Glomerular visceral epithelial cell (primary cell): ENCODE measurements around the gene CDH26.
A peak's percentile ranks its signal among the peaks of the same experiment; 100 is the strongest.

Experiments
- DNase-seq: peaks from one replicate; pipeline ENCODE4 v3.0.0-alpha.2; 2016; ENCODE audit errors: extremely low spot score

The CDH26 gene

DNA sequence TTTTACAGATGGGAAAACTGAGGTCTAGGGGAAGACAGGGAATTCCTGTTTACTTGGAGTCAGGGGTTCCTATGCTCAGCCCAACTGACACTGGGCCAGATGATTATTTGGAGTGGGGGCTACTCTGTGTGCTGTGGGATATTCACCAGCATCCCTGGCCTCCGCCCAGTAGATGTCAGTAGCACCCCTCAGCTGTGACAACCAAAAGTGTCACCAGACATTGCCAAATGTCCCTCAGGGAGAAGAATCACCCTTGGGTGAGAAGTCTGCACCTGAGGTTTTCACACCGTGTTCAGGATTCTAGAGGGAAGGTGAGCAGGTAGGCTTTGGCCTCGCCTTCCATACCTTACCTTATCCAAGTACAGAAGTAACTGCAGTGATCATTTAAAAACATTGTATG, 27.6 kb downstream of the CDH26 start:
- no peak for DNase-seq

- DNase-seq, result no peak
Measured at GRCh38 chr20:59987135-59987534, 28.9 kb downstream of the CDH26 start.

DNA sequence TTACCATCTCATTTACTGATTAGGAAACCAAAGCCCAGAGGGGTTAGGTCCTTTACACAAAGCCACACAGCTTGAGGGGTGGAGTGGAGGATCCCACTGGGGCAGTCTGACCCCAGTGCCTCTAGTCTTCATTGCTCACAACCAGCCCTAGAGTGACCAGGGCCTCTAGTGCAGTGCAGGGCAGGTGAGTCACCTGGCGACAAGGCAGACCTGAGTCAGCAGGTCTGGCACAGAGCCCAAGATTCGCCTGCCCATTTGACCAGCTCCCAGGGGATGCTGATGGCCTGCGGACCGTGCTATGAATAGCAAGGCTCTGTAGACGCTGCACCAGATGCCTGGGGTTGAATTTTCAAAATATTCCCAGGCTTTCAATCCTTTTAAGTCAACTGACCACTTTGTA, 29.9 kb downstream of the CDH26 start:
- peak; percentile 66 for DNase-seq

GRCh38 chr20:59992526-59993084, 34.4 kb downstream of the CDH26 start:
- DNase-seq, result no peak

DNA sequence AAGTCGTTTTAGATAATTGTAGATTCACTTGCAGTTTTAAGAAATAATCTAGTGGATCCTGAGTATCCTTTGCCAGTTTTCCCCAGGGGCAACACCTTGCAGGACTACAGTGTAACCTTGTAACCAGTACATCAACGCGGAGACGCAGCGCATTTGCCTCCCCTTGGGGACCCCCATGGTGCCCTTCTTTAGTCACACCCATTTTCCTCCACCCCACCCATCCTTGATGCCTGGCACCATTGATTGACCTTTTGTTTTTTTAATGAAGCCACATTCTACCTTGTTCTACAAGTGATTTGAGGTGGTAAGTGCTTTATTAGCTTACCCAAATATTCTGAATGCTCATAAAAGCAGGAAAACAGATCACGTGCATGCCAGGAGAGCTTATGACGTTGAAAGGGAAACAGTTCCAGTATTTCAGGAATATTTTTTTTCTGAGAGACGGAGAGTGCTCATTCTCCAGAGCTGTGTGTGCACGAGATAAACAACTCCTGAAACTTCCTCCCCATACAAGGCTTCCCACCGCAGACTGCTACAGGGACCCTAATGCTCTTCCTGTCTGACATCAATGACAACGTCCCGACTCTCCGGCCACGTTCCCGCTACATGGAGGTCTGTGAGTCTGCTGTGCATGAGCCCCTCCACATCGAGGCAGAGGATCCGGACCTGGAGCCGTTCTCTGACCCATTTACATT, 35.7 kb downstream of the CDH26 start:
- no peak for DNase-seq

DNA sequence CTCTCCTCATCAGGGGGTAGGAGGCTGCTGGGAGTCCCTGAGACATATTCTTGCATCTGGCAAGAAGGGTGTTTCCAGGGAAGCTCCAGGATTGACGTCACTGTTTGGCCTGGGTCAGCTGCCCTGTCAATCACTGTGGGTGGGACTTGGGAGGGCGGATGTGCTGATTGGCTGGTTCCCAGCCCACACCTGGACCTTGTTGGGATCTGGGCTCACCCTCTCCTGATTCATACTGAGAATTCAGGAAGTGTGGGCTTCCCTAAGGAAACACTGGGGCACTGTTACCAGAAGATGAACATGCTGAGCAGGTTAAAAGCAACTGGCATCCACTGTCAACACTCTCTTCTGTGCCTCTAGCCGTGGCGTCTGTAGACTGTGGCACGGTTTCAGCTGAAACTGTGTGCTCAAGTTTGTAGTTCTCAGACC, 36.5 kb downstream of the CDH26 start:
- DNase-seq, result no peak

DNA sequence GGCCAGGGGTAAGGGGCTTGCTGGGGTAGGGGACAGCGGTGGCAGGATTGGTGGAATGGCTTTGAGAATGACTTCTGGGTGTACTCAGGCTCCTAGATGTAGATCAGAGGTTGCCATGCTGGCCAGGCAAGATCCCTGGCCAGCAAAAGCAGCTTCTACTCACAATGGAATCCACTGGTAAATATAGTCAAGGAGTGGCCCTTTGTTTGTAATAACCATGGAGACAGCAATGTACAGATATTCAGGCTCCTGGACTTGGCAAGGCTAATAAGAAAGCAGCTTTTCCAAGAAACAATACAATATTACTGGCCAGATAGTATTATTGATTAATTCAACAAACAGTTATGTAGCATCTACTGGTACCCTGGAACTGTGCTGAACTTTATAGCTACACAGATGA, 37.9 kb downstream of the CDH26 start:
- DNase-seq, result no peak

DNA sequence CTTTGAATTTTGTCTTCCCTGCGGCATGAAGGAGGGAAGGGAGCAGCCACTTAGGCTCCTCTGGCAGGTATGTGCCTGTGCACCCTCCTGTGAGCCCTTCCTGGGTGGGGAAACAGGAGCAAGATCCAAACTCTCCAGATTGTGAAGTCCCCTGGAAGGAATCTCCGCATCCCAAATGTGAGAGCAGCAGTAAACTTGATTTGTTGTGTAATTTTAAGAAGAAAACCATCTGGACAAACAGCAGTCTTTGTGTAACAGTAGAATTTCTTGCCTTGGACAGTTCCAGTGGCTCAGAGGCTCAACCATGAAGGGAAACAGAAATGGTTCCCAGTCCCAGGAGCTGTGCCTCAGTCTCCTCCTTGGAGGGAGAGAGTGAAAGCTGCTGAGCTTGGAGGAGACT, 39.7 kb downstream of the CDH26 start:
- no peak for DNase-seq

DNA sequence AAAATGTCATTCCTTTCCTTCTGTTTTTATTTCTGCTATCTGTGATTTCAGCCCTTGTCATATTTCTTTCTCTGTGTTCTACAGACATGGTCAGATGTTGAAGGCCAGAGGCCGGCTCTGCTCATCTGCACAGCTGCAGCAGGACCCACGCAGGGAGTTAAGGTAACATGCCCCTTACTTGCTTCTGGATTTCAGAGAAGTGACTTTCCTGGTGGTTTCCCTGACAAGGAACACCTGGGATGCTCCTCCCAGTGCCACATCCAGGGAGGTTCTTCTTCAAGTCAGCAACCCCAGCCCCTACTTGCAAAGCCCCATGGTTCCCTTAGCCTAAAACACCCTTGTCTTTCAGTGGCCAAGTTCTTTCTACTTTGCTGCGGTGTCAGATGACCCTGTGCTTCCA, 41.3 kb downstream of the CDH26 start:
- DNase-seq, result no peak

GRCh38 chr20:60000271-60001042, 42.2 kb downstream of the CDH26 start:
- no peak for DNase-seq

GRCh38 chr20:60001108-60001507, 42.9 kb downstream of the CDH26 start:
- no peak for DNase-seq

GRCh38 chr20:60003776-60004175, 45.6 kb downstream of the CDH26 start:
- no peak for DNase-seq

- DNase-seq, result no peak
Measured at GRCh38 chr20:60006261-60006660, 48.0 kb downstream of the CDH26 start.

DNA sequence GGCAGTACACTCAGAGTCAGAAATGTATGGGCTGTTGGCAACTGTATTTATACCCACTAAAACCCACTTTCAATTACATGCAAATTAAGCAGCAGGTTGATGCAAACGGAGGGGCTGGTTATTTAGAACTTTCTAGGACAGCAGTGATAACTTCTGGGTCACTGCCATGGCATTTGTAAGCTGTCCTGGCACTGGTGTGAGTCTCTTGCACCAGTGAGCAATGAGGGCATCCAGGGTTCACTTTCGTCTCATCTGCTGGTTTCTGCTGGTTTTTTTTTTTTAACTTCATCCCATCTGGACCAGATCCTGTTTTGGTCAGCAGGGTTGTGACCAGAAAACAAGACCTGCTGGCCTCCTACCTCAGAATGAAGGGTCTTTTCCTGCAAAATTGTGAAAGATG, 49.2 kb downstream of the CDH26 start:
- no peak for DNase-seq

DNA sequence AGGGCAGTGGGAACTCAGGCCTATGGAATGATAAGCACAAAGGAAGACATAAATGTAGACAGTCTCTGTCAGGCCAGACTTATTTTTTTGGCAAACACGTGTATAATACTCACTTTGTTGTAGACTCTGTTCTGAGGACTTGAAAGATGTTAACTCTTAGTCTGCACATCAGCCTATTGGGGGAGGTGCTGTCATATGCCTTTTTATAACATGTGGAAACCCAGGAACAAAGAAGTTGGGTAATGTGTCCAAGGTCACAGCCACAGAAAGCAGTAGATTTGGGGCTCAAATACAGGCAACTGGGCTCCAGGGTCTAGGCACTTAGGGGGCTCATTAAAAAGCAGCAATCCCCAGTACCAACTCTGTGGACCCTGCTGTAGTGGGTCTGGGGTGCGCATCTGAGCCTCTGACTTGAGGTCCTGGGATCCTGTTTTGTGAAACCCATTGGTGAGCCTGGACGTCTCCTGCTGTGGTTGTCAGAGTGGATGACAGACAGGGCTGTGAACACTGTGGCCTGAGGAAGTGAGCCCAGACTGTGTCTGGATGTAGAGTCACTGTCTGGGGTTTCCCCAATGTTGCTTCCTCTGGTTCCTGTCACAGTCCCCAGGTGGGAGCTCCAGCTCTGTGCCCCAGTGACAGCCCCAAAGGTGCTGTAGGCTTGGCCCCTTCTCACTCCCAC, 50.0 kb downstream of the CDH26 start:
- DNase-seq, result no peak

GRCh38 chr20:60009318-60009717, 51.1 kb downstream of the CDH26 start:
- DNase-seq, result no peak

GRCh38 chr20:60009826-60010616, 51.8 kb downstream of the CDH26 start:
- no peak for DNase-seq

- no peak for DNase-seq
Measured at GRCh38 chr20:60010689-60011458, 52.7 kb downstream of the CDH26 start.

- no peak for DNase-seq
Measured at GRCh38 chr20:60011512-60012507, 53.6 kb downstream of the CDH26 start.
